Pancreas (tissue), 10 donors: ENCODE results near the gene CIRBP. TPM values are rescaled to one million over a fixed set of nuclear protein-coding genes. Genes with fewer than 3 reads are reported as not detected.

Experiments used
- ATAC-seq, 4 donors: fragments of 200-7000 bp; cut with Tn5 transposase; one replicate each; pipeline versions ENCODE4 v1.8.0 to v1.9.1; 2020; ENCODE audit warnings: mild to moderate bottlenecking in 4 of 4, moderate library complexity in 4 of 4
- DNase-seq, 6 donors: peaks; one replicate each; pipeline ENCODE4 v3.0.0-alpha.2; 2020
- FAIRE-seq: peaks from 2 replicates; lab custom pipeline; 2012; peaks lifted over from hg19 to GRCh38; lab: Jason Lieb, UNC
- H3K27ac ChIP-seq, 4 donors: fragments of 200-600 bp; sonication (generic); 1 replicate in 3 of 4; 2 replicates in 1 of 4; pipeline versions ENCODE4 v1.5.0 to v1.8.0; 2020
- H3K27me3 ChIP-seq, 4 donors: fragments of 200-600 bp; one replicate each; pipeline ENCODE4 v1.8.0; 2021
- H3K36me3 ChIP-seq, 3 donors: fragments of 200-600 bp; sonication (generic) in 1 of 3; one replicate each; pipeline versions ENCODE4 v1.5.0 to v1.8.0; 2020 to 2021
- H3K4me1 ChIP-seq, 3 donors: fragments of 200-600 bp; one replicate each; pipeline ENCODE4 v1.8.0; 2021
- H3K4me3 ChIP-seq, 4 donors: fragments of 200-600 bp; sonication (generic) in 2 of 4; one replicate each; pipeline versions ENCODE4 v1.5.0 to v1.8.0; 2020 to 2021
- H3K9me3 ChIP-seq, 4 donors: fragments of 200-600 bp; one replicate each; pipeline ENCODE4 v1.8.0; 2021
- CTCF ChIP-seq, 4 donors: fragments of 200-600 bp; sonication (generic) in 3 of 4; IDR thresholded peaks; one replicate each; pipeline versions ENCODE4 v1.5.0 to v1.8.0; 2021; ENCODE audit warnings: antibody characterized with exemption in 4 of 4
- WGBS, 2 donors: extraction: QIAGEN DNeasy Blood & Tissue Kit; methylation state at CpG; one replicate each; pipeline ENCODE4 v1.1.7; 2013; 5-methylcytosine and 5-hydroxymethylcytosine counted together
- intact Hi-C, 3 donors: fragments of 100-400 bp; cut with DNase I; formaldehyde crosslinking; loops; one replicate each; pipeline versions ENCODE4 v1.11.1 to v1.14.2; 2022
- polyA plus RNA-seq, 2 donors: library from polyadenylated mRNA; stranded (reverse); fragments of 200-250 nt; gene quantifications; one replicate each; pipeline ENCODE4 v1.2.3, GENCODE V29; 2013
- total RNA-seq, 6 donors: library from RNA; stranded (reverse); fragmentation: NEBNext Ultra II Directional in 4 of 6; extraction: Animal tissue kit (Norgen Biotek cat#: 25700) in 4 of 6; gene quantifications; one replicate each; pipeline versions ENCODE4 v1.2.1 to v1.2.4, GENCODE V29; 2021 to 2023
- donor health status: healthy with polysubstance abuse.
- donor health status: DM: no; HTN: no; CAD: no; lungs with moderate emphysema.
- donor health status: DM: no; HTN: no; CAD: no.
- donor health status: control.
- donor health status: control.
- donor health status: Bipolar disorder and iron deficiency.
- donor health status: DM: yes; HTN: yes; CAD: no.
- donor health status: DM: no; HTN: no; CAD: no.
- donor health status: DM: no; HTN: no; CAD: no.
- donor health status: DM: yes; HTN: yes; CAD: no.

The CIRBP gene
- total and polyA plus RNA-seq, 8 donors, result 232 to 1,009 (median 539) TPM

- TF ChIP-seq CTCF (IDR thresholded peaks at IDR 0.05), result no peak
- H3K27ac ChIP-seq, result no peak overlapping the region
- no peaks in the 10 kb centered on the region for H3K9me3 ChIP-seq
- FAIRE-seq, result no peak
- no peak for ATAC-seq
- DNase-seq, result no peak
- H3K27me3 ChIP-seq, result no peaks in the 10 kb centered on the region
- intact Hi-C loops, result no loop called here
- no peaks in the 10 kb centered on the region for H3K36me3 ChIP-seq
- no peak overlapping the region for H3K4me3 ChIP-seq
- 67 to 75% methylated on average over 40 to 45 of the region's 45 CpGs for WGBS, 2 donors
- peaks cover 15 to 24% (median 23%) of the 10 kb centered on the region in 3 donors for H3K4me1 ChIP-seq
Observed at GRCh38 chr19:1234051-1234954, 34.8 kb upstream of the CIRBP start.

GRCh38 chr19:1234955-1235380 lies 34.2 kb upstream of the CIRBP start:
- WGBS, 2 donors, result 83 to 90% methylated on average over 43 of the region's 43 CpGs
- intact Hi-C loops, result no loop called here
- no peak overlapping the region for H3K27ac ChIP-seq

GRCh38 chr19:1235625-1236538 lies 33.2 kb upstream of the CIRBP start:
- Histone ChIP-seq H3K4me3 (no peak overlapping the region), H3K27me3 (no peaks in the 10 kb centered on the region), H3K36me3 (no peaks in the 10 kb centered on the region), H3K4me1 (peaks cover 18 to 31% (median 29%) of the 10 kb centered on the region in 3 donors), H3K27ac (no peak overlapping the region), H3K9me3 (no peaks in the 10 kb centered on the region)
- TF ChIP-seq CTCF (IDR thresholded peaks at IDR 0.05), result no peak
- no peak for FAIRE-seq
- ATAC-seq, result no peak
- intact Hi-C loops, result no loop called here
- DNase-seq, result no peak
- 73 to 82% methylated on average over 39 of the region's 39 CpGs for WGBS, 2 donors

More at GRCh38 chr19:1234955-1235380, 34.2 kb upstream of the CIRBP start:
- H3K9me3 ChIP-seq, result no peaks in the 10 kb centered on the region
- H3K27me3 ChIP-seq, result no peaks in the 10 kb centered on the region
- H3K36me3 ChIP-seq, result no peaks in the 10 kb centered on the region
- peaks cover 15 to 24% (median 23%) of the 10 kb centered on the region in 3 donors for H3K4me1 ChIP-seq
- DNase-seq (no peak), FAIRE-seq (no peak), ATAC-seq (no peak)
- TF ChIP-seq CTCF (IDR thresholded peaks at IDR 0.05), result no peak
- H3K4me3 ChIP-seq, result no peak overlapping the region

GRCh38 chr19:1236576-1236975 lies 32.6 kb upstream of the CIRBP start:
- Histone ChIP-seq H3K4me1 (peaks cover 23 to 35% (median 34%) of the 10 kb centered on the region in 3 donors), H3K27me3 (no peaks in the 10 kb centered on the region), H3K4me3 (peak overlapping the region in 2 of 4 donors; percentile 36 to 54), H3K9me3 (no peaks in the 10 kb centered on the region), H3K36me3 (no peaks in the 10 kb centered on the region), H3K27ac (no peak overlapping the region)
- DNase-seq (no peak), FAIRE-seq (no peak), ATAC-seq (no peak)
- TF ChIP-seq CTCF (IDR thresholded peaks at IDR 0.05), result no peak
- intact Hi-C loops, result no loop called here
- 28 to 60% methylated on average over 11 to 34 of the region's 42 CpGs for WGBS, 2 donors
